NCI-H69 (cell line): ENCODE results near the gene WNT10A.
A peak's percentile ranks its signal among the peaks of the same experiment; 100 is the strongest.

ENCODE experiments used
- DNase-seq: peaks from one replicate; lab custom pipeline; 2025; lab: John Stamatoyannopoulos, UW

WNT10A gene

GRCh38 chr2:218877331-218877730 lies 3.3 kb upstream of the WNT10A start:
- no peak for DNase-seq

GRCh38 chr2:218877891-218878290 lies 2.8 kb upstream of the WNT10A start:
- no peak for DNase-seq

GRCh38 chr2:218878486-218878885 lies 2.2 kb upstream of the WNT10A start:
- no peak for DNase-seq

- DNase-seq = peak; percentile 79
Observed at GRCh38 chr2:218878926-218879761, 1.5 kb upstream of the WNT10A start.

- DNase-seq = no peak
Observed at GRCh38 chr2:218879776-218880101, 913 bp upstream of the WNT10A start.

GRCh38 chr2:218880859-218881594 lies 375 bp downstream of the WNT10A start:
- peak; percentile 30 for DNase-seq

GRCh38 chr2:218881744-218882460 lies 1.2 kb downstream of the WNT10A start:
- DNase-seq = no peak

GRCh38 chr2:218882461-218882816 lies 1.8 kb downstream of the WNT10A start:
- DNase-seq = no peak

- no peak for DNase-seq
Observed at GRCh38 chr2:218882866-218883366, 2.3 kb downstream of the WNT10A start.

- DNase-seq = peak; percentile 60
Observed at GRCh38 chr2:218883491-218884490, 3.1 kb downstream of the WNT10A start.

- DNase-seq = no peak
Observed at GRCh38 chr2:218884519-218884918, 3.9 kb downstream of the WNT10A start.

GRCh38 chr2:218885981-218886947 lies 5.6 kb downstream of the WNT10A start:
- peak; percentile 86 for DNase-seq

GRCh38 chr2:218887079-218887478 lies 6.4 kb downstream of the WNT10A start:
- peak; percentile 26 for DNase-seq

- no peak for DNase-seq
Observed at GRCh38 chr2:218888341-218888740, 7.7 kb downstream of the WNT10A start.

GRCh38 chr2:218889937-218890336 lies 9.3 kb downstream of the WNT10A start:
- DNase-seq = no peak

- DNase-seq = no peak
Observed at GRCh38 chr2:218890369-218890768, 9.7 kb downstream of the WNT10A start.

- DNase-seq = peak; percentile 30
Observed at GRCh38 chr2:218891275-218892135, 10.9 kb downstream of the WNT10A start.

GRCh38 chr2:218892693-218893348 lies 12.2 kb downstream of the WNT10A start:
- peak; percentile 89 for DNase-seq
